Mononuclear cell (primary cell): ENCODE measurements around the gene TATDN2. TPM values are rescaled to one million over a fixed set of nuclear protein-coding genes. Genes with fewer than 3 reads are reported as not detected.

Experiments
- H3K27me3 ChIP-seq: 2 replicates; pipeline ENCODE4 v1.6.0; 2011; ENCODE audit warnings: low read length, control low read depth; ENCODE audit not compliant: insufficient read depth
- H3K4me1 ChIP-seq: 2 replicates; pipeline ENCODE4 v1.5.1; 2011; ENCODE audit warnings: mild to moderate bottlenecking, low read length, control low read depth; ENCODE audit not compliant: insufficient read depth
- H3K4me3 ChIP-seq: 2 replicates; pipeline ENCODE4 v1.5.1; 2011; ENCODE audit warnings: mild to moderate bottlenecking, low read length, moderate library complexity
- H3K9me3 ChIP-seq: 2 replicates; pipeline ENCODE4 v1.5.1; 2011; ENCODE audit warnings: low read depth, mild to moderate bottlenecking, control low read depth, low read length
- total RNA-seq: library from RNA; depleted of rRNA; stranded (reverse); fragments of >200 nt; gene quantifications from one replicate; pipeline ENCODE4 v1.2.3, GENCODE V29; 2012

Gene TATDN2, protein sequence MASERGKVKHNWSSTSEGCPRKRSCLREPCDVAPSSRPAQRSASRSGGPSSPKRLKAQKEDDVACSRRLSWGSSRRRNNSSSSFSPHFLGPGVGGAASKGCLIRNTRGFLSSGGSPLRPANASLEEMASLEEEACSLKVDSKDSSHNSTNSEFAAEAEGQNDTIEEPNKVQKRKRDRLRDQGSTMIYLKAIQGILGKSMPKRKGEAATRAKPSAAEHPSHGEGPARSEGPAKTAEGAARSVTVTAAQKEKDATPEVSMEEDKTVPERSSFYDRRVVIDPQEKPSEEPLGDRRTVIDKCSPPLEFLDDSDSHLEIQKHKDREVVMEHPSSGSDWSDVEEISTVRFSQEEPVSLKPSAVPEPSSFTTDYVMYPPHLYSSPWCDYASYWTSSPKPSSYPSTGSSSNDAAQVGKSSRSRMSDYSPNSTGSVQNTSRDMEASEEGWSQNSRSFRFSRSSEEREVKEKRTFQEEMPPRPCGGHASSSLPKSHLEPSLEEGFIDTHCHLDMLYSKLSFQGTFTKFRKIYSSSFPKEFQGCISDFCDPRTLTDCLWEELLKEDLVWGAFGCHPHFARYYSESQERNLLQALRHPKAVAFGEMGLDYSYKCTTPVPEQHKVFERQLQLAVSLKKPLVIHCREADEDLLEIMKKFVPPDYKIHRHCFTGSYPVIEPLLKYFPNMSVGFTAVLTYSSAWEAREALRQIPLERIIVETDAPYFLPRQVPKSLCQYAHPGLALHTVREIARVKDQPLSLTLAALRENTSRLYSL
- total RNA-seq: 27.8 TPM

DNA sequence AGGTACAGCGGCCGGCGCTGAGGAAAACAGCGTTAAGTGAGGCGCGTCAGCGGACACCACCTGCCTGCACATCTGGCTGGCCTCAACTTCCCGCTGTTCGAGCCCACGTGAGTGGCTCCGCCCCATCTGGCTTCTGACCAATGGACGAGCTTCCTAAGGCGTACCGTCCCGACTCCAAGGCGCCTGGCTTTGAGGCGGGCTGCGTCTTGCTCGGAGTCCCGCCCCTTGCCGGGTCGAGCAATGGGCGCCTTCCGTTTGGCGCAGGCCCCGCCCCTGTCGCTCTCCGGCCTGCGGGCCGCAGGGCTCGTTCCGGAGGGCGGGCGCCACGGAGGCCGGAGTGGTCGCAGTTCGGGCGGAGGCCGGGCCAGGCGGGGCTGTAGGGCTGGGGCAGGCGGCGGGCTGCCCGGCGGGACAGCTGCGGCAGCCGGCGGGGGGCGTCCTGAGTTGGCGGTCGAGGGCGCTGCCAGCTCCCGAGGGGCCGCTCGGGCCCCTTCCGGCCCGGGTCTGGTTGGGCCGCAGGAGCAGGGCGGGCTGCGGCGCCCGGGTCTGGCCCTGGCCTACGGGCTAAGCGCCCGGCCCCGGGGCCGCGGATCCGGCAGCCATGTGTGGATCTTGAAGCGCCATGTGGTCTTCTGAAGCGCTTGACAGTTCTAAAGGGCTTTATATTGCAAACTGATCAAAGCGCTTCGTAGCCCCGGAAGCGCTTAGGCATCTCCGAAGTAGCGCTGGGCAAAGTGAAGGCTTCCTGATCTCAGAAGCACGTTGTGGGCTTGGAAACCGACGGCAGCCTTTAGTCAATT is at the start of gene TATDN2:
TATDN2 (plus strand) TSS at position 276 of the 800 bp plus-strand sequence. CDS start 742 bp downstream, outside the sequence.
- H3K4me3 ChIP-seq: peak within 1 kb of the TSS; percentile 60
- no peaks in the 10 kb centered on the region for H3K27me3 ChIP-seq
- H3K4me1 ChIP-seq: peaks cover 50% of the 10 kb centered on the region

DNA sequence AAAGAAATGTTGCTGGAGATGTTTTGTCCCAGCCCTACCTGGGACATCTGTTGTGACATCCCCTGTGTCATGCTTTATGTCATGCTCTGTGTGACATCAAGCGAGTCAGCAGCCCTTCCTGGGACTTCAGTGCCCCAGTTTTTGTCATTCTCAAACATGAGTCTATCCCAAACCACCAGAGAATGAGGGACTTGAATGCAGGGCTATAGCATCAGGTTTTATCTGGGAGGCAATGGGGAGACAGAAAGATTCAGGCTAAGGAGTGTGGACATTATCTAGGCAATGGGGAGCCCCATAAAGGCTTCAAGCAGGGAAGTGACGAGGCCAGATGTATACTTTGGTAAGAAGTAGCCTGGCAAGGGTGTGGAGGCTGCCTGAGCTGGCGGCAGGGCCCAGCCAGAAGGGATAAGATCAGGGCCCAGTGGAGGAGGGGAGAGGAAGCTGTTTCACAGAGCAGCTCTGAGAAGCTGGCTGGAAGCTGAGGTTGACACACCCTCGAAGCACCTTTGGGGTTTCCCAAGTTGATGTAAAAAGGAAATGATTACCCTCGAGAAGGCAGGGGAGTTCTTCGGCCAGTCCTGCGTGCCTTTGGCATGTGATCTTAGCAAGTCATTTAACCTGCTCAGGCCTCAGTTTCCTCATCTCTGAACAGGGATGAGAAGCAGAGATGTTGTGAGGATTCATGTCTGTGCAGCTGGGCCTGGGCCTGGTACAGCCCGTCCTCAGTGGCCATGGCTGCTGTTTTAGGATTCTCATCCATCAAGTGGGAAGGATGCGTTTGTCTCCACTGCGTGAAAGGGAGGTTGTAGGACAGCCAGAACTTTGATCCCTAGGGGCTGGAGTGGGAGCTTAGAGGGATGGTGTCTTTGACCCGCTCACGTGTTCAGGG is 49.3 kb upstream of the TATDN2 start:
- Histone ChIP-seq H3K4me3 (no peak overlapping the region), H3K9me3 (no peaks in the 10 kb centered on the region), H3K4me1 (peaks cover 63% of the 10 kb centered on the region), H3K27me3 (no peaks in the 10 kb centered on the region)

More for the DNA sequence above, at the start of gene TATDN2:
- peaks cover 18% of the 10 kb centered on the region for H3K9me3 ChIP-seq

DNA sequence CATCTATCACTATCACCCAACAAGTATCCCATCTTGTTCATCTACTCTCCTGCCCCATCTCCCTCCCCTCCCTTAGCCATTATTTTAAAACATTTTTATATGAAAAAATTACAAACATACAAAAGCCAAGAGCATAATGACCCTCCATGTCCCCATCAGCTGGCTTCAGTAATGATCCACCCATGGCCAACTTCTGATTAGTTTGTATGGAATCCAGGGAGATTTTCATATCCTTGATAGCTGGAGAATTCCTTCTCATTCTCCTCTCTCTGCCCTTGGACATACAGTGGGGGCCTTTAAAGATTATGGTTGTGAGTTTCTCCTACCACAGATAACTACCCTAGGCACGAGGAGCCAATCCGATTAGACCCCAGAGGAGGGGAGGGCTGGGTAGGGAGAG is 43.3 kb upstream of the TATDN2 start:
- H3K27me3 ChIP-seq: no peaks in the 10 kb centered on the region
- H3K9me3 ChIP-seq: no peaks in the 10 kb centered on the region
- no peak overlapping the region for H3K4me3 ChIP-seq
- H3K4me1 ChIP-seq: peaks cover 9% of the 10 kb centered on the region

DNA sequence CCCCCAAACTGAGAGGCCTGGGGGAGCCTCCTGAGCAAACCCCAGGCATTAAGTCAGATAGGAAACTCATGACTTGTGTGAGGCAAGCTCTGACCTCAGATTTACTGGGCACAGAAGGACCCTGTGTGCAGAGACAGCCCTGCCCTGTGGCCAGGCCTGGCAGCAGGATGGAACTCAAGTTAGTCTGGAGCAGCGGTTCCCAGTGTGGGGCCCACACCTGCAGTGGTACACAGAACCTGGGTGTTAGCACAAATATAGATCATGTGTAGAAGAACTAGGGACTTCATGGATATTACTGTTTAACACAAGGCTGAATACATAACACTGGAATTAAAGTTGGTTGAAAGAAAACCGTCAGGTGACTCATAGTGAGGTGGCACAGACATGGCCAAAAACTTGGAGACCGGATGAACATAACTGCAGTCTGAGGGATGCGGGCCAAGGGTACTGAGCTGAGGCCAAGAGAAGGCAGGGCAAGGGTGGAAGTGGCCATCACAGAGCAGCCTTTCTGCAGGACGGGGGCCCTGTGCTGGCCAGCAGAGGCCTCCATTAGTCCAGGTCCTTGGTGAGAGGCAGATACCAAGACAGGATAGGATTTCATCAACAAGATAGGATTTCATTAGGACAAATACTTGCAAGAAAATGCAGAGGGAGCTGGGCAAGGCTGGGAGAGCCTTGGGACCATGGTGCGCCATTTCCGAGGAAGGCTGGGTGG is 42.7 kb upstream of the TATDN2 start:
- Histone ChIP-seq H3K27me3 (no peaks in the 10 kb centered on the region), H3K4me1 (peaks cover 2% of the 10 kb centered on the region), H3K9me3 (no peaks in the 10 kb centered on the region), H3K4me3 (no peak overlapping the region)

DNA sequence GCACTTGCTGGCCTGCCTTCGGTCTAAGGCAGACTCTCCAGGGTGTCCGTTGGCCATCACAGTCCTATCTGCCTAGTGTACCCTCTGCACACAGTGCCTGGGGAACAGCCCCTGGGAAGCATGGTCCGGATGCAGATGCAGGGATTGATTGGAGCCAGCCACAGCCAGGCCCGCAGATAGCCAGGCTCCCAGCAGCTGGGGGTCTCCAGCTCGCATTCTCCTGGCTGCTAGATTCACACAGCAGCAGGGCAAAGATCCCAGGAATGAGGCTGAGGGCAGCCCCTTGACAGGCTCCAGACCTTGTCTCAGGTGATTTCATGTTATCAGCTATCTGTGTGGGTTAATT is 42.1 kb upstream of the TATDN2 start:
- Histone ChIP-seq H3K27me3 (no peaks in the 10 kb centered on the region), H3K4me3 (no peak overlapping the region), H3K9me3 (no peaks in the 10 kb centered on the region), H3K4me1 (peaks cover under 1% of the 10 kb centered on the region)

DNA sequence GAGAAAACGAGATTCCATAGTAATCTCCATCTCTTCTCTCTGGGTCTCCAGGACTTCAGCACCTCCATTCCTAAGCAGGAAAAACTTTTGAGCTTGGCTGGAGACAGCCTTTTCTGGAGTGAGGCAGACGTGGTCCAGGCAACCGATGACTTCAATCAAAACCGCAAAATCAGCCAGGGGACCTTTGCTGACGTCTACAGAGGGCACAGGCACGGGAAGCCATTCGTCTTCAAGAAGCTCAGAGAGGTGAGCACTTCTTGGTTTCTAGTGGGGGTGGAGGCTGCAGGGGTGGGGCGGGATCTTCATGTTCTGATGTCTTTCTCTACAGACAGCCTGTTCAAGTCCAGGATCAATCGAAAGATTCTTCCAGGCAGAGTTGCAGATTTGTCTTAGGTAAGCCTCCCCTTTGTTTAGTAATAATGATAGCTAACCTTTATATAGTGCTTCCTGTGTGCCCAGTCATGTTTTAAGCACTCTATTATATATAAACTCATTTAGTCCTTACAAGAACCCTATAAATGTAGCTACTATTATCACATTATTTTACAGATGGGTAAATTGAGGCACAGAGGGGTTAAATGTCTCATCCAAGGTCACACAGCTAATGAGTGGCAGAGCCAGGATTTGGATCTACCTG is 35.0 kb upstream of the TATDN2 start:
- H3K4me3 ChIP-seq: no peak overlapping the region

DNA sequence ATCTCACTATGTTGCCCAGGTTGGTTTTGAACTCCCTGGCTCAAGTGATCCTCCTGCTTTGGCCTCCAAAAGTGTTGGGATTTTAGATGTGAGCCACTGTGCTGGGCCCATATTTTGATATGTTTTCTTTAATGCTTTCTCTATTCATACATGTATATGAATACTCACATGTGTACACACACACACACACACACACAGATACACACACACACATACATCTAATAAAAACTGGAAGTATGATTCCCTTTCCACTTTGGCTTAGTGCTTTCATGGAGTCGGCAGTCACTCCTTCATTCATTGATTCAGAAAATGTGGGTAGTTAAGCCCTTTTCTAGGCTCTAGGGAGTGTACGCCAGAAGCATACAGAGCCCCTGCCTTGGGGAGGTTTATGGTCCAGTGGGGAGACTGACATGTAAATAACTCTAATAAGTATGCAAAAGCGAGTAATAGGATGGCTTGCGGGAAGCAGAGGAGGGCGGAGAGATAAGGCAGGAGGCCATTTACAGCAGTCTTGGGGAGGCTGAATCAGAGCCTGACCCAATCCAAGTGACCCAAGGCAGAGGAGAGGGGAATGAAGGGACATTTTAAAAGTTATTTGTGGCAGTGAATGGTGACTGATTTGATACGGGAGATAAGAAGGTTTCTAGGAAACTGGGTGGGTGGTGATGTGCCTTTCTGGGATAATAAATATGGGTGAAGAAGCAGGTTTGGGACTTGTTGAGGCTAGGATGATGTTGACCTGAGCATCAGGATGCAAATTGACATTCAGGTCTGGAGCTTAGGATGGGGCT is 32.5 kb upstream of the TATDN2 start:
- Histone ChIP-seq H3K4me3 (no peak overlapping the region), H3K27me3 (no peaks in the 10 kb centered on the region), H3K9me3 (no peaks in the 10 kb centered on the region), H3K4me1 (peaks cover 19% of the 10 kb centered on the region)

More for the DNA sequence above, 35.0 kb upstream of the TATDN2 start:
- Histone ChIP-seq H3K9me3 (no peaks in the 10 kb centered on the region), H3K4me1 (peaks cover 15% of the 10 kb centered on the region), H3K27me3 (no peaks in the 10 kb centered on the region)

DNA sequence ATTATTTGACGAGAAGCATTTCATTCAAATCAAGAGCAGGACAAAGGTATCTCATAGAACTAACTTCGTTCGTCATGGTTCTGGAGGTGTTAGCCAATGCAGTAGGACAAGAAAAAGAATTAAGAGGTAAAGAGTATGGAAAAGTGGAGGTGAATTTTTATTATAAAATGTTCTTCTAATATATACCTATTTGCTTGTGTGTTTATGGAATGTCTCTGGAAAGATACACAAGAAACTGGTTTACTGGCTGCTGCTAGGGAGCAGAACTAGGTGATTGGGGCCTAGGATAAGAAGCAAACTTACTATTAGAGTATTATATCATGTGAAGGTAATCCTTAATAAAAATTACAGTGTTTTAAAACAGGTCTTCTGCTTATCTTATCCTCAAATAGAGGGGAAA is 30.9 kb upstream of the TATDN2 start:
- H3K4me3 ChIP-seq: no peak overlapping the region
- H3K27me3 ChIP-seq: no peaks in the 10 kb centered on the region
- H3K4me1 ChIP-seq: peaks cover 9% of the 10 kb centered on the region
- H3K9me3 ChIP-seq: no peaks in the 10 kb centered on the region

DNA sequence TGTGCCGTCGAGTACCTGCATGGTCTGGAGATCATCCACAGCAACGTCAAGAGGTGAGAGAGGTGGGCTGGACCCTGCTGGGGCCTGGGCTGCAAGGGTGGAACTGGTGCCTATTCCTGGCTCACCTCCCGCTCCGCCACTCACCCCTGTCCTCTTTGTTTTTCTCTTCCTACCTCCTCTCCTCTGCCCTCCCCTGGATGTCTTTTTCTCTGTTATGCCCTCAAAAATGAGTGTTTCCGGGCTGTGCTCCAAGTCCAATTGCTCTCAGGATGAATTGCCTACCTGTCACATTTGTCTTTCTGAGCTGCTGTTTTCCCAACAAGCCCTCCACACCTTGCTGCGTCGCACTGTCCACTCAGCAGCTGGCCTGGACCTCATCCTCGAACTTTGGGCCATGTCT is 28.5 kb upstream of the TATDN2 start:
- no peak overlapping the region for H3K4me3 ChIP-seq
- H3K27me3 ChIP-seq: no peaks in the 10 kb centered on the region
- H3K4me1 ChIP-seq: peaks cover 22% of the 10 kb centered on the region
- no peaks in the 10 kb centered on the region for H3K9me3 ChIP-seq

DNA sequence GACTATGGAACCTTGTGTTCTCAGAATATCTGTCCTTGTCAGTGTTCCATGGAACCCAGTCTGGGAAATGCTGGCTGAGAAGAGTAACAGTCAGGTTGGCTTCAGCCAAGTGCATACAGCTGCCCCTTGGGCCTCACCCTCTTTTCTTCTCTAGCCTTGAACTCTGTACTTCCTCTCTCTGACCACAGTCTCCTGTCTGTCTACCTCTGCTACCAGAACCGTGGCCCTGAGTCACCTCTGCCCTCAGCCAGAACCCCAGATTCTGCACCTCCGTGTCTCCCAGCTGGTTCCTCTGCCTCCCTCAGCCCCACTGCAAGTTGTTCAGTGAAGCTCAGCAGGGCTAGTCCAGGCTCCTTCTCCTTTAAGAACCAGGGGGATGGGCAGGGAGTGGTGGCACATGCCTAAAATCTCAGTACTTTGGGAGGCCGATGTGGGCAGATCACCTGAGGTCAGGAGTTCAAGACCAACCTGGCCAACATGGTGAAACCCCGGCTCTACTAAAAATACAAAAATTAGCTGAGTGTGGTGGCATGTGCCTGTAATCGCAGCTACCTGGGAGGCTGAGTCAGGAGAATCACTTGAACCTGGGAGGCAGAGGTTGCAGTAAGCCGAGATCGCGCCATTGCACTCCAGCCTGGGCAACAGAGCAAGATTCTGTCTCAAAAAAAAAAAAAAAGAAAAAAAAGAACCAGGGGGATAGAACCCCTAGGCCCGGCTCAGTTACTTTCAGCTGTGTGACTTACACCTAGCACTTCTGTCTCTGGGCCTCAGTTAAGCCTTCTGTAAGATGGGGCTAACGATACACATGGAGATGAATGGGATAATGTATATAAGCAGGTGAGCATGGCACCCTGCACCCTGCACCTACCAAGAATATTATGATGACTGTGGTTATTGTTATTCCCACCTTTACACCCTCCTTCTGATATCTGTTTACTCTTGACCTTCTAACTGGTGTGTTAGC is 24.3 kb upstream of the TATDN2 start:
- Histone ChIP-seq H3K4me1 (peaks cover 51% of the 10 kb centered on the region), H3K9me3 (no peaks in the 10 kb centered on the region), H3K27me3 (no peaks in the 10 kb centered on the region), H3K4me3 (no peak overlapping the region)

DNA sequence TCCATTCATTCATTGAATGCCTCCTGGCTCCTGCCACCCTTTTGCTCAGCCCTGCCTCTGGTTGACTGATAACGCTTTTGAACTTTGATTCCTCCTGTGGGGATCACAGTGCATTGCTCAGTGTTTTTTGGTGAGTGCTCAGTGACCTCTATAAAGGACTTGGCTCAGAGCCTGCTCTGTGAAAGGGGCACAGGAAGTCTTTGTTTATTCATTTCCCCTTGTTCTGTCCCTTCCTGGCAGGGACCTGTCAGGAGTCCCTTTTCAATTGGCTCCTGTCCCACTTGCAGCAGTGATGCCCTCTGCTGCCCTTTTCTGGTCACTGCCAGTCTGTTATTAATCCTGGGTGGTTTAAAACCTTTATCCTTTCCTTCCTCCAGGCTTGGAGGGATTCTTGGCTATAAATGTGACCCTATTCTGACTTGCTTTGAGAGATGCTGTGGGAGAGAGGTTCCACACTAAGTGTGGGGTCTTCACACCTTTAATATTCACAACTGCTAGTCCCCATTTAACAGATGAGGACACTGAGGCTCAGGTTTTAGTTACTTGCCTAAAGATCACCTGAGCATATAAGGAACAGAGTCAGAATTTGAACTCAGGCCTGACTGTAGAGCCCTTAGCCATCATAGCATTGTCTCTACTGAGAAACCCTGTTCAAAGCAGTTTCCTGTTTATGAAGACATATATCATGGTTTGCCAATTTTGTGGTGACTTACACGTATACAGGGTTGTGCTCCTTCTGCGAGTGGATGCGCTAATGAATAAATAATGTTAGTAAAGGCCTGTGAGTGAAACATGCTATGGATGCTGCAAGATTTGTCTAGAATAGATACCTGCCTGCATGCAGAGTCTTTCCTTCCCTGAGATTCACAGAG is 23.2 kb upstream of the TATDN2 start:
- Histone ChIP-seq H3K4me3 (no peak overlapping the region), H3K27me3 (no peaks in the 10 kb centered on the region), H3K4me1 (peaks cover 58% of the 10 kb centered on the region), H3K9me3 (no peaks in the 10 kb centered on the region)
